Nucleus accumbens (tissue), 56 donors: ENCODE measurements around the gene CCND1.
A peak's percentile ranks its signal among the peaks of the same experiment; 100 is the strongest.

Source experiments
- DNase-seq, 56 donors: peaks; one replicate each; lab custom pipeline; 2025; lab: John Stamatoyannopoulos, UW

The CCND1 gene

GRCh38 chr11:69650832-69651344, 9.9 kb downstream of the CCND1 start:
- no peak for DNase-seq

- DNase-seq = no peak
These were observed 11.1 kb downstream of the CCND1 start for GRCh38 chr11:69651834-69652620.

- no peak for DNase-seq
These were observed 12.0 kb downstream of the CCND1 start for GRCh38 chr11:69652999-69653398.

- DNase-seq = no peak
These were observed 12.5 kb downstream of the CCND1 start for GRCh38 chr11:69653406-69653960.

- DNase-seq = no peak
These were observed 13.2 kb downstream of the CCND1 start for GRCh38 chr11:69654001-69654659.

- DNase-seq = no peak
These were observed 13.9 kb downstream of the CCND1 start for GRCh38 chr11:69654660-69655478.

- no peak for DNase-seq
These were observed 14.8 kb downstream of the CCND1 start for GRCh38 chr11:69655479-69656428.

- no peak for DNase-seq
These were observed 15.8 kb downstream of the CCND1 start for GRCh38 chr11:69656536-69657455.

GRCh38 chr11:69657456-69657910, 16.5 kb downstream of the CCND1 start:
- DNase-seq = no peak

GRCh38 chr11:69657911-69658625, 17.1 kb downstream of the CCND1 start:
- DNase-seq = no peak

- DNase-seq = no peak
These were observed 17.9 kb downstream of the CCND1 start for GRCh38 chr11:69658626-69659450.

GRCh38 chr11:69659591-69659990, 18.6 kb downstream of the CCND1 start:
- no peak for DNase-seq

- no peak for DNase-seq
These were observed 19.1 kb downstream of the CCND1 start for GRCh38 chr11:69660001-69660500.

GRCh38 chr11:69661413-69661715, 20.4 kb downstream of the CCND1 start:
- DNase-seq = no peak

GRCh38 chr11:69662021-69662698, 21.2 kb downstream of the CCND1 start:
- peak in 3 of 56 donors; percentile 8 to 41 (median 24) for DNase-seq

GRCh38 chr11:69662806-69663205, 21.9 kb downstream of the CCND1 start:
- no peak for DNase-seq
